ENCODE data around the gene TAOK2.
"Not testable (repeated sequence)": the region's sequence is repeated elsewhere in the genome, so short reads cannot be mapped to it uniquely, and the experiment has no call there.

The TAOK2 gene

GRCh38 chr16:29959293-29959692, 14.4 kb upstream of the TAOK2 start:
- no peak overlapping the region for H3K4me3 ChIP-seq (ENCODE audit: low read depth, low read length)
- DNase-seq (ENCODE audit: low read depth) = no peak
- TF ChIP-seq CTCF (conservative IDR thresholded peaks at IDR 0.05; ENCODE audit: low read depth, low read length) = no peak

GRCh38 chr16:29959821-29960220, 13.8 kb upstream of the TAOK2 start:
- H3K4me3 ChIP-seq (ENCODE audit: low read depth, low read length); DNase-seq (ENCODE audit: low read depth): not testable (repeated sequence)

- DNase-seq (ENCODE audit: low read depth) = no peak
- peak overlapping the region; percentile 78 for H3K4me3 ChIP-seq (ENCODE audit: low read depth, low read length)
- no peak for TF ChIP-seq CTCF (conservative IDR thresholded peaks at IDR 0.05; ENCODE audit: low read depth, low read length)
Observed at GRCh38 chr16:29961127-29961478, 12.6 kb upstream of the TAOK2 start.

- peak; percentile 82 for DNase-seq (ENCODE audit: low read depth)
- TF ChIP-seq CTCF (conservative IDR thresholded peaks at IDR 0.05; ENCODE audit: low read depth, low read length) = peak; percentile 41
- peak within 1 kb of the TSS; percentile 78 for H3K4me3 ChIP-seq (ENCODE audit: low read depth, low read length)
Observed at GRCh38 chr16:29961479-29962343, 12.0 kb upstream of the TAOK2 start, which contains the start of gene TMEM219. Gene TMEM219, plus strand, starts transcription at chr16:29962079. Its CDS starts 1,065 bp downstream, at chr16:29963144.

GRCh38 chr16:29962344-29962994, 11.2 kb upstream of the TAOK2 start:
- H3K4me3 ChIP-seq (ENCODE audit: low read depth, low read length) = peak overlapping the region; percentile 78
- no peak for TF ChIP-seq CTCF (conservative IDR thresholded peaks at IDR 0.05; ENCODE audit: low read depth, low read length)
- DNase-seq (ENCODE audit: low read depth) = peak; percentile 65

GRCh38 chr16:29963021-29963743, 10.5 kb upstream of the TAOK2 start:
- peak overlapping the region; percentile 78 for H3K4me3 ChIP-seq (ENCODE audit: low read depth, low read length)
- DNase-seq (ENCODE audit: low read depth) = no peak
- no peak for TF ChIP-seq CTCF (conservative IDR thresholded peaks at IDR 0.05; ENCODE audit: low read depth, low read length)

GRCh38 chr16:29968205-29968604, 5.5 kb upstream of the TAOK2 start:
- TF ChIP-seq CTCF (conservative IDR thresholded peaks at IDR 0.05; ENCODE audit: low read depth, low read length) = no peak
- no peak overlapping the region for H3K4me3 ChIP-seq (ENCODE audit: low read depth, low read length)
- no peak for DNase-seq (ENCODE audit: low read depth)
